GM21390 (cell line): ENCODE results near the gene SLC8A1.
A peak's percentile ranks its signal among the peaks of the same experiment; 100 is the strongest.

Source experiments
- ATAC-seq: cut with Tn5 transposase; IDR thresholded peaks from one replicate; pipeline ENCODE4 v1.9.1; 2021; ENCODE audit not compliant: unreplicated experiment

The SLC8A1 gene

DNA sequence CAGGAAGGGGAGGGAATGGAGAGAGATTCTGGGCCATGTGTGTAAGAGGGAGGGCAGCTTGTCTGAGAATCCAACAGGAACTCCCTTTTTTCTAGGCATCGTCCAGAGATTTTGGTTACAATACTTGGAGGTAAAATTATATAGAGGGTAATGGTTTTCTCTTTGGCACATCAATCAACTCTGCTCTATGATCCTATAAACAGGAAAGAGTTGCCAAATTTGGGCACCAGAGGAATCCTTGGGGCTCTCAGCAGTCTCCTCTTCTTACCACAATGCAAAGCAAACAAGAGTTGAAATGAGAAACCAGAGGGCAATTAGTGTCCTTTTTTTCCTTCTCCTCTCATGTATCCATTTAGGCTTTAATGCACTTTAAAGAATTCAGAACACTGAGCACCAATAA is 243.4 kb downstream of the SLC8A1 start:
- ATAC-seq, result no peak

DNA sequence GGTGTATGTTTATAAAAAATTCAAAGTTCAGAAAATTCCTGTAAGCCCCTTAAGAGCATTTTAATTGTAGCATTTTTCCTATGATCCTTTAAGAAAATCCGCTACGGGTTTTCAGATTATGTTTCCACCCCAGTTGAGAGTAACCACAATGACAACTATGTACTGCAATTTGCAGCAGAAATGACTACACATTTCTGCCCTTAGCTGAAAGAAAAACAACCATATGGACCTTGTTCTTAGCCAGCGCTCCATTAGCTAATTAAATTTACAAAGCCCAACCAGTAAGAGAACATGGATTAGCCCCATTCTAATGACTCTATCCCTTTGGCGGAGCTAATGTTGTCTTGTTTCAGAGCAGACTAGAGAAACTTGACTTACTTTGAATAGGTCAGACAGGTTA is 247.6 kb downstream of the SLC8A1 start:
- ATAC-seq, result no peak

DNA sequence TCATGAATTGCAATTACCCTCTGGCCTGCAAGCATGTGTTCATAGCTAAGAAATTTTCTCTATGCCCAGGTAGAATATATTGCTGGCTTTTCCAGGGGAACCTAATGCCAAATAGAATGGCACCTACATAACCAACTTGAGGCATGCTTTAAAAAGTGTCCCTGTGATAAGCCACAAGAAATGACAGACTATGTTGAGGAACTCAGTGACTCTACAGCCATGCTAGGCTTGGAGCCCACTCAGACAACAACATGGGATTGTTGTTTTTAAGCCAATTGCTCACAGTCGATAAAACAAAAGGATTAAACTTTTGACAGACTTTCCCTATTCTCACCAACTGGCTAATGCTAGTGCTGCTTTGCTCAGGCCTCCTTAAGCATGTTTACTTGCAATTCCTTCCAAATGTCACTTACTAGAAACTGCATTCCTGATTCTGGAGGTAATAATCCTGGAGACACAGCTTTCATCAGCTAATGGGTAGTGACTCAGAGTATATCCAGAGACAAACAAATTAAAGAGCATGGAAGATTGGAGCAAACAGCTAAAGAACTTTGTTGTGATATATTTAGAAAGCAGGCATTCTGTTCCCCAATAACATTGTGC is 249.0 kb downstream of the SLC8A1 start:
- no peak for ATAC-seq

DNA sequence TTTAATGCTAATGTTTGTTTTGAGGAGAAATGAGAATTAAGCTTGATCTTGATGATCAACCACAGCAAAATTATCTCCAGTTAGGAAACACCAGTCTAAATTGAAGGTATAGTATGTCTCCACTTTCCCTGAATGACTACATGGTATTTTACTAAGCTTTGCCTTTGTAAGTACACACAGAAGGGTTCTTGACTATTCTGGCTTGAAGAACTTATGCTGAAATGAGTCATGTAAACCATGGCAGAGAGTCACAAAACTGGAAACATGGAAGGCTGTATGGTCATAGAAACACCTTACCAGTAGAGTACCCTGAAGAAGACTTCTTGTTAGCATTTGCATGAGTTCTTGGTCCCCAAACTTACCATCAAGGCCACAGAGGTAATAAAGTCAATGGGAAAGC is 250.5 kb downstream of the SLC8A1 start:
- ATAC-seq, result no peak

DNA sequence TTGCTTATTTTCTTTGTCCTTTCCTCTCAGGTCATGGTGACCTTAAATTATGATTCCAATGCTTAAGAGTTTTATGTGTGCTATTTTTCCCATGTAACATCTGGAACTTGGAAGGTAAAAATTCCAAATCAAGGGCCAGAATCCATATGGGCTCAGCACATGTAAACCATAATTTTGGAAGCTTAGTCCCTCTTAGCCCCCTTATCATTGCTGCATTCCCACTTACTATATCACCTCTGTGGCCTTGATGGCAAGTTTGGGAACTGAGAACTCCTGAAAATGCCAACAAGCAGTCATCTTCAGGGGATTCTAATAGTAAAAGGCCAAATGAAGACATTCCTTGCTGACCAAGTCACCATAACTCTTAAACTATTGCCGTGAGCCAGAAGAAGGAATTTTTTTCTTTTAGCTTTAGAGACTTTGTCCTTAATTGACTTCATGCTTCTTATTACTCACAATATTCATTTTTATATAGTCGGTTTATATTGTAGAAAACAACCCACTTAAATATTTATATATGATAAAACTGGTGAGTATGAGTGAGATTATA is 251.4 kb downstream of the SLC8A1 start:
- ATAC-seq, result no peak

DNA sequence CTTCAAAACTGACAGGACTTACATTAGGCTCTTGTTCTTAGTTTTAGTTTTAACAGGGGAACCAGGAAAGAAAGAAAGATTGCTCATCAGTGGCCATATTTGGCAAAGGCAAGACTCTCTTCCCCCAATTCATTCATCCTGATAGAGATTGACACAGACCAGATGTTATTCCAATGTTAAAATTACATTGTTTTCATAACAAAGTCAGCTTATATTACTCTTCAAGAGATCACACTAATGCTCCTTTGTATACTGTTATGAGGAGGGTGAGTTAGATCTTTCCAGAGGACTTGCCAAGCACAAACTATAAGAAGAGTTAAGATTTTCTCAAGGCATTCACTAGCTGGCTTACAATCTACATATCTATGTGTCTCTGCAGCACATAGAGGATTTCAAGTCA is 252.1 kb downstream of the SLC8A1 start:
- ATAC-seq, result no peak

DNA sequence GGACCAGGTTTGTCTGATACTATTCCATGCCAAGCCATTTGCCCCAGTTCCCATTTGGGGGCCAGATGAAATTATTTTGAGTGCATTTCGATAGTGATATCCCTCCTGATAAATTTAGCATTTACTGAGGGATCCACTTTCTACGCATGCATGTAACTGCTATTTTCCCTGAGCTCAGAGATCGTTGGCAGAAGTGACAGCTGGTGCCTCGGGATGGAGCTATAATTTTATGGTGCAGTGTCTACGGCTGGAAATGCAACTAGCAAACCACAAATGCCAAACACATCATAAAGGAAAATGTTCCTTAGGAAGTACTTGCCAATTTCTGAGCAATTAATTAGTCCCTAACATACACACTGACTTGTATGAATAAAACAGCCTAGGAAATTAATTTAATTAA is 254.8 kb downstream of the SLC8A1 start:
- ATAC-seq, result no peak

DNA sequence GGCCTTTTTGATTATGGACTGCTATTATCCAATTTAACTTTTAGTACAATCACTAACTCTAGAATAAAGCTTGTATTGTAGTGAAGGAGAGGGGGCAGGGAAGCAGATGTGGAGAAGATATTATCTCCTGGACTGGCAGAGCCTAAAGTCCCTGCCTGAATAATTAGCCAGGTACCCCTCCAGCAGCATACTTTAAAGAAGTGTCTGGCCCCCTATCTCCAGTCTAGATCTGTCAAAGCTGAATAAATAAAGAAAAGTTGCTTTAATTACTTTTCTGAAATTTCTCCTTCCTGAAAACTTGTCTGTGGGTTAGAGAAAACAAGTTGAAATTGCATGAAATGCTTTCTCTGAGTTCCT is 258.2 kb downstream of the SLC8A1 start:
- ATAC-seq, result no peak

DNA sequence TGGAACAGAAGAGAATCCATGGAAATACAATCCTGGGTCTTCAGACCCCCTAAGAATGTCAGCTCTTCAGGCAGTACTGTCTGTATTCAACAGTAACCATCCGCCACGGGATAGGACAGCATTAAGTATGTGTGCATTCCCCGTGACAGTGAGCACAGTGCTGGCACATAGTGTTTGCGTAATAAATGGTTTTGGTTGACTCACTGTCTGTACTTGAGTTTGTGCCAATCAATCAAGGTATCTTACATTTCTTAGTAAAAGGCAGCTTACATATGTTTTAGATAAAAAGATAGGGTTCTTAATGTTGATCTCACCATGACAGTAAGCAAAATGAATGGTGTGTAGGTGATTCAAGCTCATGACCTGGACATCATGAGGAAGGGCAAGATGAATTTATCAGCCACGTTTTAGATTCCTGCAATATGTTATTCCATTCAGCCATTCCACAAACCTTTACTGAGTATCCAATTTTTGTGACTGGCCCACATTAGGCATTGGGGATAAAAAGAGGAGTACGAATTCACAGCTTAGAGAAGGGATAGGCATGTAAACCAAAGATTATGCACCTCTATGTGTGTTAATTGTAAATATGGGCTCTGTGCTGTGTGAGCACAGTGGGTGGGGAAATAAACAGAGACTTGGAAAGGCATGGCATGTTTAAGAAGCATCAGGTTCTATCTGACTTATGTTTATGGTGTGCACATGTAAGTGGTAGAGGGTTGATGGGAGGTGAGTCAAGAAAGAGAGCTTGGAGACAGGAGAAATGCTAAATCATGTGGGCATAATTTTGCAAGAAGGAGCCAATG is 258.8 kb downstream of the SLC8A1 start:
- no peak for ATAC-seq

DNA sequence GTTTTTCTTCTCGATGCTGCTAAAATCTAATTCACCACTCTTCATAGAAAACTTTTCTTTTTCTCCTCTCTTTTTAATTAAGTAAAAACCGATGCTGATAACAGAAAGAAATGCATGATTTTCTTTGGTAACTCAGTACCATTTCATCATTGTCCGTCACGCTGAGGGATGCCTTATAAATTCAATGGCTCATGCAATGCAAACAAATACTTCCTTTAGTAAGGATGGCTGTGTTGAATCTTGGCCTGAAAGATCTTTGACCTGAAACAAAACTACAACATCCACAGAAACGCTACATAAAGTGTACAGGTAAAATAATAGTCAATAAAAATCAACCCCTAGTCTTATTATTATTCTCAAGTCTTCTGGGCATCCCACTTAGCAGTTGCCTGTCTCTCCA is 261.4 kb downstream of the SLC8A1 start:
- ATAC-seq, result no peak

DNA sequence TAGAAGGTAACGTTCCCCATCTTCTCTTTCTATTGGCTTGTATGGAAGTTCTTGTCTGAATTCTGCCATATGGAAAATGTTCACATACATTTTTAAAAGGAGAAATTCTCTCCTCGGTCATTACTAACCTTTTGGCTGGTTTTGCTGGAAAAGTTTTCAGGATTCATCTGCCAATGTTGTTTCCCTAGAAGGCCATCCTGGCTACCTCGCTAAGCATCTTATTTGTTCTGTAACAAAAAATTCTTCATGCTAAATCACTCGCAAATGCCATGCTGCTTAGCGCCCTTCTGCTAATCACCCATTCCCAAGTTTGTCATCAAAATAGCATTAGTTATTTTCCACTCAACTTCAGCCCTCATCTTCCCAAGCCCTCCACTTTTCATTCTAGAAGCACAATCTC is 262.0 kb downstream of the SLC8A1 start:
- ATAC-seq, result no peak

DNA sequence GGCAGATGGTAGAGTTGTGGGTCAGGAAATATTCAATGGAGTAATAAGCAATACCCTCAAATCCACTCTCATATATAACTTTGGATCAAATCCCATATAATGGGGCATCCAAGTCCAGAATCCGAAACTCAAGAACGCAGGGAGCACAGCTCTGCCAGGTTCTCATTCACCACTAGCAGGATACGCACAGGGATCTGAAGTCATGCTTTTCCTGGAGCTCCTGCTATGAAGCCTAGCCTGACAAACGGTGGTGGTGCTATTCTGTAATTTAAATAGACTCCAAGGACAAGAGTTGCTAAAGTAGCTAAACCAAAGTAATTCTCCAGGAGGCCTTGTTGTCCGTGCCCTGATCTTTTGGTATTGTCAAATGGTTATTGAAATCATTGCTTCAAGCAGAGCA is 264.8 kb downstream of the SLC8A1 start:
- ATAC-seq, result no peak

DNA sequence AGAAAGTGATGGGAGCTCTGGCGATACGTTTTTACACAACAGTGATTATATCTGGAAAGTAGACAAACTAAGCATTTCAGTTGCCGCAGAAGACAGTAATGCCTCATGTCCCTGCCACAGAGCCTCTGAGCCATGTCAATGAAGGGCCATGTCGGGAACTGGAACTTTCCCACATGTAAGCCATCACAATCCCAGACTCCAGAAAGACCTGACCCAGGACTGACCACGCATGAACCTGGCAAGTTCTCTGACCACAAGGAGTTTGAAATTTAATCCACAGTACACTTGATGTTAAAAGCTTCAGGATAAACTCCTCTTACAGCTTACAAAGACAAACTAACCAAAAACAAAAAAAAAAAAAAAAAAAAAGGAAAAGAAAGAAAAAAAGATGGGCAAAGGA is 267.3 kb downstream of the SLC8A1 start:
- ATAC-seq, result no peak

DNA sequence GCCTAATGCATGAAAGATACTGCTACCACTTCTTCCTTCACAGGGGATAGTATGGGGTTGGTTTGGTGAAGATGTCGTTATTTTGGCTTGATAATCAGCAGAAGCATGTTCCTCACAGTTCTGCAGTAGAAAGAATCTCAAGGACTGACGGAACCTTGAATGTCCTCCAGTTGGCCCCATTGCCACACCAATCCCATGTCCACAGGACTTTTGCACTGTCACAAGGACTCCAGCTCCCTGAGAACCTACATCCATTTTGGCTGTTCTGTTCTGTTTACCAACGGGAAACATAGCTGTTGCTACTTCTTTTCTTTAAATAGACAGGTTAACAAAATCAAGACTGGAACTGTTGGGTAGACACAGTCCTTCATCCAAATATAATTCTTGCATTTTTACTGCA is 270.0 kb downstream of the SLC8A1 start:
- no peak for ATAC-seq

DNA sequence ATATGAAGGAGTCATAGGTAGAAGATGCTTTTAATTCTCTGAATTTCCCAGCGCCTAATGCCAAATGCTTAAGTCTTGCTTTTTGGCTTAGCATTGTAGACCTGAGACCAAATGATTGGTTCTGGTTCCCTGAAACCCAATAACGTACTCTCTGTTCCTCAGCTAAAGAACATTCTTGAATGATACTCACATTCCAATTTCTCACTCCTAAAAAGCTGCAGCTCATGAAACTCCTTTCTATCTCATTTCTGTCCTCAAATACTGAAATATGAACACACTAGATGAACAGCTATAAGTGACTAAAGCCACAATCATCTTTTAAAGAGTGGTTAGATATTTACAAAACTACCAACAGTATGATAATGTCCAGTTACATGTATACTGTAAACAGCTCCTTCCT is 272.1 kb downstream of the SLC8A1 start:
- no peak for ATAC-seq

DNA sequence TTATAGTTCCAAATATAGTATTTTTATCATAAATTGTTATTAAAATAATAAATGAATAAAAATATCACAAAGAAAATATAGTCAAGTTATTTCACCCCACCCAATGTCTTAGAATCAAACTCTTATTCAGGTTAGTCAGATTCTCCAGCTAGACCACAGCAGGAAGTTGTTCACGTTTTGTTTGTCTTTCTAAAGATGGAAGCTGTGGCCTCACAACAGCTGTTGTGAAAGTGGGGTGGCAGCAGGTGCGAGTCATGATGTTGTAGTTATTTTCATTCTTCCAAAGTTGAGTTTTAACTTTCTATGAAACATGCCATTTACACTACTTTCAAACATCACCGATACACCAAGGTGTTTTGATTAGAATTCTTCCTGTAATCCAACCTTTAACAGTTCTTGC is 272.9 kb downstream of the SLC8A1 start:
- peak; percentile 86 for ATAC-seq

DNA sequence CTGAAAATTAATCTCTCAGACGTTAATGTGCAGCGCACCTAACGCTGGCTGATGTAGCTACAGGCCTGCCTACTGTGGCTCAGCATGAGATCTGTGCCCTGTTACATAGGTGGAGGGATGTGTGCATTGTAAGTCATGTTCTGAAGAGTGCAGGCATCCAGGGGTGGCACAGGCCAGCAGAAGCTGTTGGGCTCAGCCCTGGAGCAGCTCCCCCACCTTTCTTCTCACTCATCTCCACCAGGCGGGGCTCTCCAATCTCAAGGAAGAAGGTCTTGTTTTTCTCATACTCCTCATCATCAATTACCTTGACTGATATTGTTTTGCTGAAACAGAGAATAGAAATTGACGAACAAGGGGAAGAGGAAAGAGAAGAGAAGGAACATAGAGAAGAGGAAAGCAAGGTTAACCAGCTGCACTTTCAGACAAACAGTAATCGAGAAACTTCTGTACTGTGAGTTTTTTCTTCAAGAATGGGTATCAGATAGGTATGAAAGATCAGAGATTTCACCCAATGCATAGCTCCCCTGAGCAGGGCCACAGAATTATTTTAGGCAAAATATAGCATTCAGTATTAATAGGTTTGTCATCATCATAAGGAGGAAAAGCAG is 273.6 kb downstream of the SLC8A1 start:
- ATAC-seq, result no peak

DNA sequence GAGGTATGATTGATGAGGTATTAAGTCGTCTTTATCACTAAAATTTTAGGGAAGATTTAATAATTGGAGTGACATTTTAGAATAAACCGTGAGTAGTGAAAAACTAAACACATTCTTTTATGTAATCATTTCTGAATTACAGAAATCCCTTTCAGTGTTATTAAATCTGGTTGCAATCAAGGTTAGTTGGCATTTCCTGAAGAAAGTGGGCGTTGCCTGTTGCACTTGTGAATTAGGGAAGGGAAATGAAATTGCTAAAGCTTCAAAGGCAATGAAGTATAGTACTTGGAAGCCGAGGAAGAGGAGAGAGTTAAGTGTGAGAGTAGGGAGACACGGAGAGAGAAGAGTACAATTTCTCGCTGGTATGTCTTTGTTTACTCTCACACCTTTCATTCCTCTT is 274.5 kb downstream of the SLC8A1 start:
- no peak for ATAC-seq

DNA sequence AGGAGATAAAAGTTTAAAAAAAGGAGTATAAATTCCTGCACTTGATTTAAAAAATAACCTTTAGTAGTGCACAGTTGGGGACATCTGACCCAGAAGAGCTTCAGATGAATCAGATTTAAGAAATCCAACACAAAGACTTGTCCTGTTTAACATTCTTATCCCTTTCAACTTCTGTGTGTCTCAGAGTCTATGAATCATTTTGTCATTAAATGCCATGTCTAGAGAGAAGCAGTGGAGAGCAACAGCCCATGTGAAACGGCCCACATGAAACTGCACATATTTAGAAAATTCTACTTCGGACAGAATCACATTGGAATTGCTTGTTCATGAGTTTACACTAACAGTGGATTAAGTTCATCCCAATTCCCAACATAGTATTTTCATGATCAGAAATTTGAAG is 278.6 kb downstream of the SLC8A1 start:
- no peak for ATAC-seq

DNA sequence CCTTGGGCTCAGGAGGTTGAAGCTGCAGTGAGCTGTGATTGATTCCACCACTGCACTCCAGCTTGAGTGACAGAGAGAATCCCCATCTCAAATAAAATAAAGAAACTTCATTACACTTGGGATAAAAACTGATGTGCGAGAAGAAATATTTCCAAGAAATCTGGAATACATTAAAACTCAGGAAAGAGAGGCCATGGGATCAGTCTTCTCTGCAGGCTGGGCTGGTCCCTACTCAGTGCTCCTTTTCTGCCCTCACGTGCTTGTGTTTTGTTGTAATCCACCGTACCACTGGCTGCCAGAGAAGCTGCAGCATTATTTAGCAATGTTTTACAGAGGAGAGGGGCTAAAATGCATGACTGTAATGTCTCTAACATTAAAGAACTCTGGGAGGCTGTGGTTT is 282.0 kb downstream of the SLC8A1 start:
- no peak for ATAC-seq

DNA sequence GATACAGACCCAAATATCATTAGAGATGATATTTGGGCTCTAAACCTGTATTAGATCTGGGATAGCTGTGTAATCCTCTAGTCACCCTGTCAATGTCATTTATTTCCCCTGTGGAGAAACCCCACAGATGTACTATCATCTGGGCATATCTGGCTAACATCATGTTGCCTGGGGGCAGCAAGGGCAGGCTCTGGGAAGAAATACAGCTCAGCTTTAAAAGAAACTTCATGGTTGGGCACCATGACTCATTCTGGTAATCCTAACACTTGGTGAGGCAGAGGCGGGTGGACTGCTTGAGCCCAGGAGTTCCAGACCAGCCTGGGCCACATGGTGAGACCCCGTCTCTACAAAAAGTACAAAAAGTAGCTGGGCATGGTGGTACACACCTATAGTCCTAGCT is 282.5 kb downstream of the SLC8A1 start:
- no peak for ATAC-seq

DNA sequence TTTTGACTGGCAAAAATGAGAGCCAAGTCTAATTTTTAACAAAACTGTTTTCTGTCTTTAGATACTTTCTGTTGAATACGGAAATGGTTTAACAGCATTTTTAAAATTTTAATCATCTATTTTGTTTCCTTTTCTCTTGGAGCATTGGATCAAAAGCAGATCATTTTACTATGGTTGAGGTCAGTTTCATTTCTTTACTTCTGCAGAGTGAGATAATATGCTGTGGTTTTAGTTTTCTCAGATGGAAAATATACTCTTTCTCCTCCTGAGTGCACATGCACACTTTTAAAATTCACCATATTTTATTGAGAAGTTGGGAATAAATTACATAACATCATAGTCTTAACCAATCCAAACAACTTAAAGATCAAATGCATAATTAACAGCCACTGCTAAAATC is 283.3 kb downstream of the SLC8A1 start:
- ATAC-seq, result no peak
